Mucosa of descending colon (tissue), 3 donors: Measurements from ENCODE around the gene MOB3B. TPM values are rescaled to one million over a fixed set of nuclear protein-coding genes. Genes with fewer than 3 reads are reported as not detected.

Experiments
- ATAC-seq: fragments of 200-7000 bp; cut with Tn5 transposase; one replicate; pipeline ENCODE4 v1.9.1; 2020; ENCODE audit warnings: mild to moderate bottlenecking, moderate library complexity
- DNase-seq, 3 donors: peaks; one replicate each; pipeline ENCODE4 v3.0.0-alpha.2; 2020
- H3K36me3 ChIP-seq: fragments of 200-600 bp; one replicate; pipeline ENCODE4 v1.8.0; 2021; ENCODE audit warnings: low read depth, mild to moderate bottlenecking
- H3K4me1 ChIP-seq: fragments of 200-600 bp; one replicate; pipeline ENCODE4 v1.8.0; 2021; ENCODE audit warnings: low read depth, mild to moderate bottlenecking
- H3K4me3 ChIP-seq: fragments of 200-600 bp; one replicate; pipeline ENCODE4 v1.8.0; 2021; ENCODE audit warnings: mild to moderate bottlenecking
- H3K9me3 ChIP-seq: fragments of 200-600 bp; one replicate; pipeline ENCODE4 v1.8.0; 2021; ENCODE audit warnings: mild to moderate bottlenecking
- intact Hi-C, 2 donors: fragments of 100-400 bp; cut with DNase I in 1 of 2; cut with micrococcal nuclease in 1 of 2; formaldehyde crosslinking; loops; one replicate each; pipeline versions ENCODE4 v1.11.0 to v1.11.1; 2022; cut with DNase I, micrococcal nuclease
- total RNA-seq, 3 donors: library from RNA; stranded (reverse); fragmentation: NEBNext Ultra II Directional in 2 of 3; extraction: Animal tissue kit (Norgen Biotek cat#: 25700) in 2 of 3; gene quantifications; one replicate each; pipeline versions ENCODE4 v1.2.1 to v1.2.4, GENCODE V29; 2021 to 2023
- TF ChIP-seq, protein P1 (sequence below): fragments of 200-600 bp; IDR thresholded peaks from one replicate; pipeline ENCODE4 v1.8.0; 2022; ENCODE audit warnings: antibody characterized with exemption, mild to moderate bottlenecking
- donor health status: DM: no; HTN: no; CAD: no; lungs with moderate emphysema.
- donor health status: DM: no; HTN: no; CAD: no.
- donor health status: DM: no; HTN: yes; CAD: no.

The MOB3B gene
- total RNA-seq, 3 donors from 2014 or later: 34.6 to 57.5 (median 41.7) TPM

DNA sequence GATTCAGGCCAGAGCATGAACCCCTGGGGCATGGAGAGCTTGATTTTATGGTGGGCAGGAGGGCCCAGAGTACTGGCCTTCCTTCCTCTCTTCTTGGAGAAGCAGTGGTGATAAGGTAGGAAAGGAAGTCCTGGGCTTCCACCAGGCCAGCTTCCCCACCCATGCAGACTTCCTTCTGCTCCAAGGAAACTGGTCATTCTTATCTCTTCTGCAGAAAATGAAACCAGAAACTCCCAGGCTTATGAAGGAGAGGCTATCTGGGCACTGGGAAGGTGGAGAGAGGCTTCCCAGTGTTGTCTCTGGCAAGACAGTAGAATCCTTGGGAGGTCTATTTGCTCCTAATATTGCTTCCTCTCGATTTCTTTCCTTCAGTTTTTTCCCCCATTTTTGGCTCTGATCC is 122.1 kb downstream of the MOB3B start:
- TF ChIP-seq, protein P1, sequence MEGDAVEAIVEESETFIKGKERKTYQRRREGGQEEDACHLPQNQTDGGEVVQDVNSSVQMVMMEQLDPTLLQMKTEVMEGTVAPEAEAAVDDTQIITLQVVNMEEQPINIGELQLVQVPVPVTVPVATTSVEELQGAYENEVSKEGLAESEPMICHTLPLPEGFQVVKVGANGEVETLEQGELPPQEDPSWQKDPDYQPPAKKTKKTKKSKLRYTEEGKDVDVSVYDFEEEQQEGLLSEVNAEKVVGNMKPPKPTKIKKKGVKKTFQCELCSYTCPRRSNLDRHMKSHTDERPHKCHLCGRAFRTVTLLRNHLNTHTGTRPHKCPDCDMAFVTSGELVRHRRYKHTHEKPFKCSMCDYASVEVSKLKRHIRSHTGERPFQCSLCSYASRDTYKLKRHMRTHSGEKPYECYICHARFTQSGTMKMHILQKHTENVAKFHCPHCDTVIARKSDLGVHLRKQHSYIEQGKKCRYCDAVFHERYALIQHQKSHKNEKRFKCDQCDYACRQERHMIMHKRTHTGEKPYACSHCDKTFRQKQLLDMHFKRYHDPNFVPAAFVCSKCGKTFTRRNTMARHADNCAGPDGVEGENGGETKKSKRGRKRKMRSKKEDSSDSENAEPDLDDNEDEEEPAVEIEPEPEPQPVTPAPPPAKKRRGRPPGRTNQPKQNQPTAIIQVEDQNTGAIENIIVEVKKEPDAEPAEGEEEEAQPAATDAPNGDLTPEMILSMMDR: no peak
- DNase-seq: no peak
- H3K4me3 ChIP-seq: no peak overlapping the region
- peak; percentile 93 for ATAC-seq
- no peaks in the 10 kb centered on the region for H3K36me3 ChIP-seq
- H3K9me3 ChIP-seq: no peaks in the 10 kb centered on the region
- peaks cover 10% of the 10 kb centered on the region for H3K4me1 ChIP-seq
- intact Hi-C loops: no loop called here

DNA sequence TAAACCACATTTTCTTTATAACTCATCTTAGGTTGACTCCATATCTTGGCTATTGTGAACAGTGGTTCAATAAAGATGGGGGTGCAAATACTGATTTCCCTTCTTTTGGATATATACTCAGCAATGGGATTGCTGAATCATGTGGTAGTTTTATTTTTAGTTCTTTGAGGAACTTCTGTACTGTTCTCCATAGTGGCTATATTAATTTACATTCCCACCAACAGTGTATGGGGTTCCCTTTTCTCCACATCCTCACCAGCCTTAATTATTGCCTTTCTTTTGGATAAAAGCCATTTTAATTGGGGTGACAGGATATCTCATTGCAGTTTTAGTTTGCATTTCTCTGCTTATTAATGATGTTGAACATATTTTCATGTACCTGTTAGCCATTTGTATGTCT is 125.0 kb downstream of the MOB3B start:
- peaks cover 8% of the 10 kb centered on the region for H3K4me1 ChIP-seq
- ATAC-seq (no peak), DNase-seq (no peak)
- H3K4me3 ChIP-seq: no peak overlapping the region
- TF ChIP-seq, protein P1: no peak
- no peaks in the 10 kb centered on the region for H3K9me3 ChIP-seq
- intact Hi-C loops: no loop called here
- no peaks in the 10 kb centered on the region for H3K36me3 ChIP-seq

DNA sequence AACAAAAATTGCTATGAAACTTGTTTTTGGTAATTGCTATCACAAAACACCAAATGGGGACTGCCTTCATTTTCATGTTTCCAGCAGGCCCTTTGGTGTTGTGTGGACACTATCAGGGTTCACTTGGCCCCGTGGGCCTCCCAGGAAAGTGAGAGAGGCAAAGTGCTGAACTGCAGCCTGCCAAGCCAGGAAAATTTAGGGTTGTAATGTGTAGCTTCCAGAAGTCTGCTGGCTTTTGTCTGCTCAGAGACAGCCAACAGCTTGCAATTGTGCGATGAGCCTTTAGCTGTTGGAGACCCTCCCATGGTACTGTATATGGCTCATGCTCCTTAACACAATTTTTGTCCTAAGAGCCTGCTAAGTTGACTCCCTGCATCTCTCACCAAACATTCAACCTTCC is 127.0 kb downstream of the MOB3B start:
- Histone ChIP-seq H3K4me3 (no peak overlapping the region), H3K4me1 (peaks cover 4% of the 10 kb centered on the region), H3K9me3 (no peaks in the 10 kb centered on the region), H3K36me3 (no peaks in the 10 kb centered on the region)
- intact Hi-C loops: no loop called here
- TF ChIP-seq, protein P1: no peak
- ATAC-seq: no peak
- DNase-seq: no peak

DNA sequence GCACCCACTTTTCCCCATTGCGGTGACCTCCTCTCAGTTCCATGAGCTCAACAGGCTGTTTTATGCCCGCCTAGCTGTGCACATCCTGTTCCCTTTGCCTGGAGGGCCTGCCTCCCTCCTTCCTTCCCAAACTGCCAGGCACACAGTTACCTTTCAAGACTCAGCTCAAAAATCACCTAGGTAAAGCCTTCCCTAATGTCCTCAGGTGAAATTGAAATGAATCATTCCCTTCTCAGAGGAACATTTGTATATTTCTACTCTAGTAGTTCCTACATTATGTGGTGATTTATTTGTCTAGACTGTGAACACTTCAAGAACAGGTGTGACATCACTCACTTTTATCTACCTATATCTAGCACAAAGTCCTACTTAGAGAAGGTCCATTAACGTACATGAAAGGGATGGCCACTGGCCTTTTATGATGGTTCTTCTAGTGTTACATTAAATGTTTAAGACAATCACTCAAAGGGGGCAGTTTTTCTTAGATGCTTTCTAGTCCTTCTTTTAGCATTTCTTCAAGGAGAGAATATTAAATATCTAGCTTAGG is 129.2 kb downstream of the MOB3B start:
- Histone ChIP-seq H3K4me1 (peaks cover 4% of the 10 kb centered on the region), H3K9me3 (no peaks in the 10 kb centered on the region), H3K36me3 (no peaks in the 10 kb centered on the region), H3K4me3 (no peak overlapping the region)
- TF ChIP-seq, protein P1: no peak
- ATAC-seq: peak; percentile 90
- DNase-seq: no peak
- intact Hi-C loops: no loop called here

DNA sequence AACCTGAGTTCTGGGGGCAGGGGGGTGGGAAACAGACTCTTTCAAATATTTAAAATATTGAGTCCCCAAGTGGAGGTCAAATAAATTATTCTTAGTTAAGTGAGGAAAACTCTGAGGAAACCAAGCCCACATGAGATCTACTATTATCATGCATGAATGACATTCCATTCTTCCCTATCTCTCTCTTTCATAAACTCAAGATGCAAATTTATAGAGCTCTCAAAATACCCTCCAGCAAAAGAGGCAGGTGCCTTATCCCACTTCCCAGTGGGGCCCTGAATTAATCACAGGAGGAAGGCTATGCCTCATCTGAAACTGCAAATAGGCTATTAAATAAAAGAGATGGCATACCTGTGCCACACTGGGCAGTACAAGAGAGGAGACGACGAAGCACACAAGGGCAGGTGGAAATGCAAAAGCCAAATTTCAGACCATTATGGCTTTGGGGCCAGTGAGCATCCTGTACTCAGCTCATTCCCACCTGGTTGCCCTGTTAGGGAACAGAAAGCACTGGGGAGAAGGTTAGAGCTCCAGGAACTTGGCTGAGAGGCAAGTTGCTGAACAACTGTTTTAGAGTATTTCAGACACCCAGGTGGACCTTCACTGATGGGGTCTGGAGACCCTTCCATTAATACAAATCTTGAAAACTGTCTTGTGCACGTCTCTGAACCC is 130.5 kb downstream of the MOB3B start:
- intact Hi-C loops: loop anchor here in 1 of 2 donors (10.0 kb wide), 1 partner anchor 64 kb away; no protein-coding TSS in a partner anchor
- no peaks in the 10 kb centered on the region for H3K9me3 ChIP-seq
- H3K36me3 ChIP-seq: no peaks in the 10 kb centered on the region
- H3K4me3 ChIP-seq: no peak overlapping the region
- no peak for DNase-seq
- TF ChIP-seq, protein P1: no peak
- H3K4me1 ChIP-seq: peaks cover 17% of the 10 kb centered on the region
- no peak for ATAC-seq
